BLaER1 (cell line): ENCODE measurements around the gene MAP3K1.
"Not testable (repeated sequence)": the region's sequence is repeated elsewhere in the genome, so short reads cannot be mapped to it uniquely, and the experiment has no call there.

Experiments used
- H3K27ac ChIP-seq: shearing (Covaris generic); formaldehyde crosslinking; 2 replicates; pipeline ENCODE4 v1.8.1; 2022
- H3K27me3 ChIP-seq: shearing (Covaris generic); formaldehyde crosslinking; 2 replicates; pipeline ENCODE4 v1.8.1; 2022
- H3K36me3 ChIP-seq: shearing (Covaris generic); formaldehyde crosslinking; 2 replicates; pipeline ENCODE4 v1.8.1; 2022
- H3K4me1 ChIP-seq: shearing (Covaris generic); formaldehyde crosslinking; 2 replicates; pipeline ENCODE4 v1.8.1; 2022
- H3K4me2 ChIP-seq: shearing (Covaris generic); formaldehyde crosslinking; 2 replicates; pipeline ENCODE4 v1.8.1; 2022
- H3K4me3 ChIP-seq: shearing (Covaris generic); formaldehyde crosslinking; 2 replicates; pipeline ENCODE4 v1.8.1; 2022
- H3K9ac ChIP-seq: shearing (Covaris generic); formaldehyde crosslinking; 2 replicates; pipeline ENCODE4 v1.8.1; 2022
- H3K9me3 ChIP-seq: shearing (Covaris generic); formaldehyde crosslinking; 2 replicates; pipeline ENCODE4 v1.8.1; 2022
- H4K20me1 ChIP-seq: shearing (Covaris generic); formaldehyde crosslinking; 2 replicates; pipeline ENCODE4 v1.8.1; 2022
- Cebpa-rat ChIP-seq: shearing (Covaris generic); IDR thresholded peaks from 2 replicates; pipeline ENCODE4 v1.8.1; 2022

MAP3K1 gene

DNA sequence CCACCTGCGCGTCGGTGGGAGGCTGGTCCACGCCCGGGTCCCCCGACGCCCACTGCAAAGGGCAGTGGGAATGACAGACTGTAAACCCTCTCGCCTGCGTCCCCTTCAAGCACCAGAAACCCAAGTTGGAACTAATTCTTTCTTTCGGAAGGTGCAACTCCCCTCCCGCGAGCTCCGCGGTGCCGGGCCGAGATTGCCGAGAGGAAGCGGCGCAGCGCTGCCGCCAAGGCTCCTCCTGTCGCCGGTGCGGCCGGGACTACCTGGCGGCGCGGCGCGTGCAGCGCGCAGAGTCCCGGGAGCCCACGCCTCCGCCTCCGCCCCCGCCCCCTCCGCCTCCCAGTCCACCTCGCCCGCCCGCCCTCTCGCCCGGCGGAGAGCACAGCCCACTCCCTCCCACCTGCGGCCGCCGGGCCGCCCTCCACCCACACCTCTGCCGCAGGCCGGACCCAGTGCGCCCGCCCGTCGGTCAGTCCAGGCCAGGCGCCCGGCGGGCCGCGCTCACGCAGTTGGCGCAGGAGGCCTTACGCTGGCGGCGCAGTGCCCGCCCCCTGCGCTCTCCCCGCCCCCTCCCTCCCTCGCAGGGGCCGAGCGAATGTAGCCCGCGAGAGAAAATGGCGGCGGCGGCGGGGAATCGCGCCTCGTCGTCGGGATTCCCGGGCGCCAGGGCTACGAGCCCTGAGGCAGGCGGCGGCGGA lies at the start of gene MAP3K1:
Gene MAP3K1 (plus strand): TSS at position 587 of the 695 bp plus-strand sequence. CDS start 25 bp downstream, at position 612.
- peaks cover 5% of the 10 kb centered on the region; the same call in 1 of the 2 replicates for H3K36me3 ChIP-seq
- peak within 1 kb of the TSS; percentile 99 for H3K27ac ChIP-seq
- peaks cover 32% of the 10 kb centered on the region for H3K4me1 ChIP-seq
- H3K27me3 ChIP-seq: no peaks in the 10 kb centered on the region
- TF ChIP-seq Cebpa-rat: no peak
- peak within 1 kb of the TSS; percentile 99 for H3K9ac ChIP-seq
- H3K9me3 ChIP-seq: no peaks in the 10 kb centered on the region
- peak within 1 kb of the TSS; percentile 96 for H3K4me2 ChIP-seq
- H4K20me1 ChIP-seq: peaks cover 10% of the 10 kb centered on the region
- peak within 1 kb of the TSS; percentile 99 for H3K4me3 ChIP-seq

DNA sequence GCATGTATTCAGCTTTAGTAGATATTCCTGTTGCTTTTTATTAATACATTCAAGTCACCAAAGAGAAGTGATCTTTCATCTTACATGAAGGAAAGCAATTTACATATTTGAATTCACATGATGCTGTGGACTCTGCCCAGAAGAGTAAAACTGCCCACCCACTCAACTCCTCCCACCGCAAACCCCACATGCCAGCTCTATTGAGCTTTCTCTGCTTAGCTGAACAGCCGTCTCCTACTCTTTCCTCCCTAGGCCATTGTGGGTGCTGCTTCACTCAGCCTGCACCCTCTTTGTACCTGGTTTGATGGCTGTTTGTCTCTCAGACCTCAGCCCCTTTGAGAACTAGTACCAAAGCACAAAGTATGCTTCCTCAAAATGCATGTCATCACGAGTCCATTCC lies 48.4 kb upstream of the MAP3K1 start:
- Histone ChIP-seq H3K9ac (no peak overlapping the region; the same call in 1 of the 2 replicates), H3K9me3 (peaks cover 12% of the 10 kb centered on the region), H3K36me3 (no peaks in the 10 kb centered on the region), H3K27me3 (no peaks in the 10 kb centered on the region), H4K20me1 (no peaks in the 10 kb centered on the region), H3K4me3 (no peak overlapping the region), H3K4me2 (peak overlapping the region; percentile 74), H3K4me1 (peaks cover 72% of the 10 kb centered on the region), H3K27ac (peak overlapping the region; percentile 47; the same call in 1 of the 2 replicates)
- no peak for TF ChIP-seq Cebpa-rat

DNA sequence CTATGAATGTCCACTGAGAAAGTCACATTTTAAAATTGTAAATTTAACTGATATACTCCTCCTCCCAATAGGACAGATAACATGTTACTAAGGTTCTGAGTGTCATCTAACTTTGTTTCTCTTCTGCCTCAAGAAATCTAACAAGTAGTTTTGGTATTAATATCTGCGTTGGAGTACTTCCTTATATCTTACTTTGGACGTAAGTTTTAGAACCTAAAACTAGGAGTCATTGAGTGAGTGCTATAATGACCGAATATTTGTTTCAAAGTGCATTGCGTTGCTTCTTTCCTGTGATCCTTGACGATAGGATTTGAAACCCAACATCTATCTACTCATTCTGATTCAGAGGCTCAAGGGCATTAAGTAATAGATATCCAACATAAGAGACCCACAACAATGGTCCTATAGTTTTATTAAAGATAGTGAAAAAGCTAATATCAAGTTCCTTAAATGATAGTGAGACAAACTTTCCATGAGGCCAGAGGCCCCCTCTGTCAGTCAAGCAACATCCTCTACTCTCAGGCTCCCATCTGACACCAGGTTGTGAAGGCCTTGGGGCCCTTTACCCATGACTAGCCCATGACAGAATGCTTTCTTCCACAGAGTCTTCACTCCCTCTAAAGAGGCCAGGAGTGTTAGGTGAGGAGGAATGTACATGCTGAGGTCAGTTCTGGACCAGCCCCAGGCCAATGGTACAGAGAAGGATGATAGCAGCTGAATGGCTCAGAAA lies 45.3 kb upstream of the MAP3K1 start:
- H3K27ac ChIP-seq: peak overlapping the region; percentile 8; the same call in 1 of the 2 replicates
- peaks cover 12% of the 10 kb centered on the region for H3K9me3 ChIP-seq
- no peaks in the 10 kb centered on the region for H4K20me1 ChIP-seq
- no peak overlapping the region for H3K9ac ChIP-seq
- peaks cover 47% of the 10 kb centered on the region for H3K4me1 ChIP-seq
- no peak for TF ChIP-seq Cebpa-rat
- no peak overlapping the region for H3K4me3 ChIP-seq
- no peaks in the 10 kb centered on the region for H3K36me3 ChIP-seq
- H3K4me2 ChIP-seq: peak overlapping the region; percentile 46
- no peaks in the 10 kb centered on the region for H3K27me3 ChIP-seq

DNA sequence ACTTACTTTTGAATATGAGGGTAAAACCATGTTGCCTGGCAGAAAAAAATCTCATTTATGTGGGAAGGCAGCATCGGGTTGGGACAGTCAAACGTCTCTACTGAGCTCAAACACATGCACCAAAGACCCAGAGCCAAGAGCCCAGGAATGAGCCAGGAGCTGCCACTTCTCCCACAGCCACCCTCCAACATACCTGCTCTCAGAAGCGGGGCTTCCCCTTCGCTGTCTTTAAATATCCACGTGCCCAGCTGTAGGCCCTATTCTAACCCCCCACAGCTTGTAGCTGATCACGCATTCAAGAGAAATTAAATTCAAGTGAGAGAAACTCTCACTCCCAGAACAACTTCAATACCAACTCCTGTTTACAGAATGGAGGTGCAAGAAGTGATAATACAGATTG lies 42.6 kb upstream of the MAP3K1 start:
- Histone ChIP-seq H3K4me2 (no peak overlapping the region), H3K4me1 (peaks cover 20% of the 10 kb centered on the region), H3K27ac (no peak overlapping the region), H3K27me3 (no peaks in the 10 kb centered on the region), H4K20me1 (no peaks in the 10 kb centered on the region), H3K9ac (no peak overlapping the region), H3K4me3 (no peak overlapping the region), H3K9me3 (peaks cover 12% of the 10 kb centered on the region), H3K36me3 (no peaks in the 10 kb centered on the region)
- TF ChIP-seq Cebpa-rat: no peak

DNA sequence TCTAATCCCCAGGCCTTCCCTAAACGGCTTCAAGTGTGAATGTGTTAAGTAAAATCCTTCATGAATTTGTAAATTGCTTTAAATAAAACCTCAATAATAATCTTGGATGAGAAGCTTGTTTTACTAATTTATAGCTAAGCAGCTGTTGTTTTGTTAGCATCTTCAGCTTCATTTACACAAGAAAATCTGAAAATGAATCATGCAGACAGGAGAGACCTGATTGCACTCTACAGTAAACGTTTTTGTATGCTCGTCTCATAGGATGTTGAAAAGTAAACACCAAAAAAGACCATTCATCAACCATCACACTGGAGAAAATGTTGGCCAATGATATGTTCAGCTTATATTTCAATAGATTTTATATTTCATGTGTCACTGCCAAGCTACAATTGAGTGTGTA lies 40.4 kb upstream of the MAP3K1 start:
- H3K4me3 ChIP-seq: no peak overlapping the region
- no peaks in the 10 kb centered on the region for H3K27me3 ChIP-seq
- H3K27ac ChIP-seq: no peak overlapping the region
- no peaks in the 10 kb centered on the region for H4K20me1 ChIP-seq
- no peak overlapping the region for H3K4me2 ChIP-seq
- no peak for TF ChIP-seq Cebpa-rat
- peaks cover 12% of the 10 kb centered on the region for H3K9me3 ChIP-seq
- peaks cover 15% of the 10 kb centered on the region for H3K4me1 ChIP-seq
- no peak overlapping the region for H3K9ac ChIP-seq
- no peaks in the 10 kb centered on the region for H3K36me3 ChIP-seq

DNA sequence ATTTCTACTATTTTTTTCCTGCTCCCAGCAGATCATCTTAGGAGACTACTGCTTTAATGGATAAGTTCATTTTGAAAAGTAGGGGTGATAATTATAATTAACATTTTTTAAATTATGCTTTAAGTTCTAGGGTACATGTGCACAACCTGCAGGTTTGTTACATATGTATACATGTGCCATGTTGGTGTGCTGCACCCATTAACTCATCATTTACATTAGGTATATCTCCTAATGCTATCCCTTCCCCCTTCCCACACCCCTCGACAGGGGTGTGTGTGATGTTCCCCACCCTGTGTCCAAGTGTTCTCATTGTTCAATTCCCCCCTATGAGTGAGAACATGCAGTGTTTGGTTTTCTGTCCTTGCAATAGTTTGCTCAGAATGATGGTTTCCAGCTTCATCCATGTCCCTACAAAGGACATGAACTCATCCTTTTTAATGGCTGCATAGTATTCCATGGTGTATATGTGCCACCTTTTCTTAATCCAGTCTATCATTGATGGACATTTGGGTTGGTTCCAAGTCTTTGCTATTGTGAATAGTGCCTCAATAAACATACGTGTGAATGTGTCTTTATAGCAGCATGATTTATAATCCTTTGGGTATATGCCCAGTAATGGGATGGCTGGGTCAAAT lies 39.0 kb upstream of the MAP3K1 start:
- not testable (repeated sequence) for H3K27me3 ChIP-seq, H3K27ac ChIP-seq, H3K4me3 ChIP-seq, H3K9ac ChIP-seq, H4K20me1 ChIP-seq, H3K4me1 ChIP-seq, H3K4me2 ChIP-seq, H3K36me3 ChIP-seq
- H3K9me3 ChIP-seq: peaks cover 12% of the 10 kb centered on the region

DNA sequence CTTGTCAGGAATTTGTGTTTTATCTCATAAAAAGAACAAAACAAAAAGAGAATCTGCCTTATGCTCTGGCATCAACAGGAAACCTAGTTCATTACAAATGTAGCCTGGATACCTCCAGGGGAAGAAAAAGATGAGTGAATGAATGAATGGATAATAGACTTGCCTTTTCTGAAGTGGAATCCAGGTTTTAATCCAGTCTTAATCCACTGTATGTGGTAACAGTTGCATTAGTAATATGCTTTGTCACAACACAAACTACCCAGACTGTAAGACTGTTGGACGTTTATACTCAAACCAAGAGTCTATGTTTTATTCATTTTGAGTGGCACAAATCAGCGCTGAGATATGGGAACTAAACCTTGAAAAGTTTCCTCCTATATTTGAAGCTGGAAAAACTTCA lies 32.1 kb upstream of the MAP3K1 start:
- H3K4me2 ChIP-seq: no peak overlapping the region
- H3K4me1 ChIP-seq: no peaks in the 10 kb centered on the region
- H4K20me1 ChIP-seq: no peaks in the 10 kb centered on the region
- no peak overlapping the region for H3K4me3 ChIP-seq
- H3K27me3 ChIP-seq: no peaks in the 10 kb centered on the region
- TF ChIP-seq Cebpa-rat: no peak
- H3K27ac ChIP-seq: no peak overlapping the region
- no peaks in the 10 kb centered on the region for H3K36me3 ChIP-seq
- H3K9ac ChIP-seq: no peak overlapping the region
- H3K9me3 ChIP-seq: peaks cover 20% of the 10 kb centered on the region

DNA sequence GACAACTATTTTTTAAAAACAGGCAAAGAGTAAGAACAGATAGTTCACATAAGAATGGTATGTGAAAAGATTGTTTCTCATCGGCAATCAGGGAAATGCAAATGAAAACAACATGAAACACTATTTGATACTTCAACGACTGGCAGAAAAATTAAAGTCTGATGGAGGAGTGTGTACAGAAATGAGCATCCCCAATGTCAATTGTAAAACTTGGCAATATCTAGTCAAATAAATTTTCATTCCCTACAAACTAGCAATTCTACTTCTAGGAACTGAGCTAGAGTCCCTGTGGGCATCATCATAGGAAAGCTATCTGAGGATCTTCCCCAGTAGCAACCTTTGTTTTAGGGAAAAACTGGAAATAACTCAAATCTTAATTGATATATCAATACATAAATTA lies 29.0 kb upstream of the MAP3K1 start:
- no peaks in the 10 kb centered on the region for H4K20me1 ChIP-seq

DNA sequence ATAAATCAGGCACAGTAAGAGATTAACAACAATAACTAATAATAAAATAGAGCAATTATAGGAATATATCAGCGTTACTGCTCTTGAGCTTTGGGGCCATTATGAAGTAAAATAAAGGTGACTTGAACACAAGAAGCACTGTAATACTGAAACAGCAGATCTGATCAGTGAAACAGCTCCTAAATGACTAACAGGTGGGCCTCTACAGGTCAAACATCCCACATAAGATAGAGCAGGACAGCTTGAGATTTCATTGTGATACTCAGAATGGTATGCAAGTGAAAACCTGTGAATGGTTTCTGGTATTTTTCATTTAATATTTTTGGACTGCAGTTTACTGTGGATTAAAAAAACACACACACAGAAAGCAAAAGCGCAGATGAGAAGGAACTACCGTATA lies 24.0 kb upstream of the MAP3K1 start:
- Histone ChIP-seq H3K27me3 (no peaks in the 10 kb centered on the region), H3K4me1 (no peaks in the 10 kb centered on the region), H3K9ac (no peak overlapping the region), H3K27ac (no peak overlapping the region), H3K4me3 (no peak overlapping the region), H3K4me2 (no peak overlapping the region), H3K36me3 (no peaks in the 10 kb centered on the region), H3K9me3 (no peaks in the 10 kb centered on the region), H4K20me1 (no peaks in the 10 kb centered on the region)
- TF ChIP-seq Cebpa-rat: no peak

More for the DNA sequence above, 29.0 kb upstream of the MAP3K1 start:
- Histone ChIP-seq H3K9ac (no peak overlapping the region), H3K4me1 (no peaks in the 10 kb centered on the region), H3K4me2 (no peak overlapping the region), H3K27ac (no peak overlapping the region), H3K4me3 (no peak overlapping the region), H3K9me3 (peaks cover 12% of the 10 kb centered on the region), H3K36me3 (no peaks in the 10 kb centered on the region), H3K27me3 (no peaks in the 10 kb centered on the region)
- TF ChIP-seq Cebpa-rat: no peak

DNA sequence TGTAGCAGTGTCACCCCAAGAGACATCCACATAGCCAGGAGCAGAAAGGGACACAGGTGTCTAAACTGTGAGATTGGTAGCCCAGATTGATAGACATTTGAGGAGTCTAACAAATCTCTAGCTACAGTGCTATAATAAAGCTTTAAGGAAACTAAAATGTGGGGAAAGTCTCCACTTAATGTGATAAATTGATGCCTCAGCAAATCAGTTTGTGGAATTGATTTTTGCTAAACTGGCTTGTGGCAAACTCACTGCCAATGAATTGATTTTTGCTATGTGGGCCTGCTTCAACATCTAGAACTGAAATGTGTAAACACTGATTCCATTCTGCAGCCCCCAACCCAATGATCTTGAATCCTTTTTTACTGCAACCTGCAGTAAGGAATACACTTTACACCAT lies 16.8 kb upstream of the MAP3K1 start:
- Histone ChIP-seq H4K20me1 (no peaks in the 10 kb centered on the region), H3K4me3 (no peak overlapping the region), H3K27ac (no peak overlapping the region), H3K36me3 (no peaks in the 10 kb centered on the region), H3K4me2 (no peak overlapping the region), H3K4me1 (peaks cover 2% of the 10 kb centered on the region; the same call in 1 of the 2 replicates), H3K9me3 (no peaks in the 10 kb centered on the region; the same call in 1 of the 2 replicates), H3K27me3 (no peaks in the 10 kb centered on the region), H3K9ac (no peak overlapping the region)
- TF ChIP-seq Cebpa-rat: no peak
